Aorta (tissue), 5 donors: Measurements from ENCODE around the gene MAP2K3. TPM values are rescaled to one million over a fixed set of nuclear protein-coding genes. Genes with fewer than 3 reads are reported as not detected.

Experiments
- ATAC-seq: fragments of 200-7000 bp; cut with Tn5 transposase; one replicate; pipeline ENCODE4 v1.9.1; 2022; ENCODE audit warnings: moderate library complexity; ENCODE audit not compliant: low FRiP score
- DNase-seq, 2 donors: peaks; one replicate each; pipeline ENCODE4 v3.0.0-alpha.2; 2020
- H3K27ac ChIP-seq, 2 donors: one replicate each; pipeline ENCODE4 v1.5.1; 2013; ENCODE audit warnings: low read length in 2 of 2, mild to moderate bottlenecking in 2 of 2, moderate library complexity in 2 of 2, control low read depth in 1 of 2, inconsistent platforms in 1 of 2, low read depth in 1 of 2
- H3K27me3 ChIP-seq, 2 donors: one replicate each; pipeline ENCODE4 v1.6.1; 2013; ENCODE audit warnings: control low read depth in 1 of 2, low read length in 1 of 2, mild to moderate bottlenecking in 1 of 2, moderate library complexity in 1 of 2; ENCODE audit not compliant: insufficient read depth in 2 of 2, control insufficient read depth in 1 of 2
- H3K36me3 ChIP-seq, 2 donors: one replicate each; pipeline ENCODE4 v1.6.1; 2013; ENCODE audit warnings: control low read depth in 1 of 2, low read length in 1 of 2, mild to moderate bottlenecking in 1 of 2; ENCODE audit not compliant: insufficient read depth in 2 of 2, control insufficient read depth in 1 of 2
- H3K4me1 ChIP-seq, 2 donors: one replicate each; pipeline ENCODE4 v1.6.1; 2013; ENCODE audit warnings: low read length in 2 of 2, control low read depth in 1 of 2, mild to moderate bottlenecking in 1 of 2, moderate library complexity in 1 of 2; ENCODE audit not compliant: insufficient read depth in 2 of 2, control insufficient read depth in 1 of 2
- H3K4me3 ChIP-seq, 2 donors: one replicate each; pipeline ENCODE4 v1.5.1; 2013; ENCODE audit warnings: low read length in 2 of 2, control low read depth in 1 of 2, mild to moderate bottlenecking in 1 of 2
- H3K9me3 ChIP-seq: one replicate; pipeline ENCODE4 v1.6.1; 2013; ENCODE audit warnings: mild to moderate bottlenecking, low read length; ENCODE audit not compliant: control insufficient read depth
- WGBS, 2 donors: extraction: QIAGEN DNeasy Blood & Tissue Kit; methylation state at CpG; one replicate each; pipeline ENCODE4 v1.1.7; 2013; 5-methylcytosine and 5-hydroxymethylcytosine counted together
- intact Hi-C, 2 donors: fragments of 100-400 bp; cut with DNase I; formaldehyde crosslinking; loops; one replicate each; pipeline versions ENCODE4 v1.14.2 to v1.15.0; 2022
- polyA plus RNA-seq, 2 donors: library from polyadenylated mRNA; stranded (reverse); fragments of 200-250 nt; gene quantifications; one replicate each; pipeline ENCODE4 v1.2.3, GENCODE V29; 2013
- total RNA-seq, 2 donors: library from RNA; stranded (reverse); fragmentation: NEBNext Ultra II Directional; extraction: Animal tissue kit (Norgen Biotek cat#: 25700); gene quantifications; one replicate each; pipeline ENCODE4 v1.2.1, GENCODE V29; 2021
- donor health status: healthy with polysubstance abuse.
- donor health status: Bipolar disorder and iron deficiency.
- donor health status: DM: no; HTN: no; CAD: no.
- donor health status: DM: no; HTN: no; CAD: no.
- donor health status: DM: yes; HTN: yes; CAD: no.

The MAP2K3 gene
- total and polyA plus RNA-seq, 4 donors: 21.8 to 82.6 (median 50.1) TPM

GRCh38 chr17:21289175-21289901 lies 4.8 kb downstream of the MAP2K3 start:
- Histone ChIP-seq H3K4me3 (no peak overlapping the region), H3K4me1 (peaks cover 3 to 4% of the 10 kb centered on the region in 2 donors), H3K27ac (no peak overlapping the region), H3K27me3 (no peaks in the 10 kb centered on the region), H3K36me3 (no peaks in the 10 kb centered on the region), H3K9me3 (no peaks in the 10 kb centered on the region)
- WGBS, 2 donors: 63 to 72% methylated on average over 11 of the region's 11 CpGs
- DNase-seq: no peak
- intact Hi-C loops: loop anchor here in 1 of 2 donors (5.0 kb wide), 1 partner anchor 33 kb away; no protein-coding TSS in a partner anchor
- no peak for ATAC-seq

- 40 to 47% methylated on average over 18 of the region's 18 CpGs for WGBS, 2 donors
- ATAC-seq: no peak
- intact Hi-C loops: loop anchor here in 1 of 2 donors (5.0 kb wide), 1 partner anchor 32 kb away; no protein-coding TSS in a partner anchor
- no peaks in the 10 kb centered on the region for H3K27me3 ChIP-seq
- H3K27ac ChIP-seq: no peak overlapping the region
- no peak for DNase-seq
- H3K4me1 ChIP-seq: peaks cover 3 to 4% of the 10 kb centered on the region in 2 donors
- no peak overlapping the region for H3K4me3 ChIP-seq
- H3K9me3 ChIP-seq: no peaks in the 10 kb centered on the region
- no peaks in the 10 kb centered on the region for H3K36me3 ChIP-seq
Measured at GRCh38 chr17:21289902-21290571, 5.5 kb downstream of the MAP2K3 start.

- no peaks in the 10 kb centered on the region for H3K9me3 ChIP-seq
- no peak overlapping the region for H3K4me3 ChIP-seq
- peaks cover 3 to 4% of the 10 kb centered on the region in 2 donors for H3K4me1 ChIP-seq
- no peak overlapping the region for H3K27ac ChIP-seq
- ATAC-seq (no peak), DNase-seq (no peak)
- no peaks in the 10 kb centered on the region for H3K27me3 ChIP-seq
- H3K36me3 ChIP-seq: no peaks in the 10 kb centered on the region
- intact Hi-C loops: no loop called here
- WGBS, 2 donors: 68 to 73% methylated on average over 10 of the region's 10 CpGs
Measured at GRCh38 chr17:21291357-21291756, 6.8 kb downstream of the MAP2K3 start.

- peaks cover 3 to 4% of the 10 kb centered on the region in 2 donors for H3K4me1 ChIP-seq
- no peaks in the 10 kb centered on the region for H3K27me3 ChIP-seq
- 63 to 64% methylated on average over 12 of the region's 12 CpGs for WGBS, 2 donors
- ATAC-seq (no peak), DNase-seq (no peak)
- H3K27ac ChIP-seq: no peak overlapping the region
- no peak overlapping the region for H3K4me3 ChIP-seq
- H3K9me3 ChIP-seq: no peaks in the 10 kb centered on the region
- H3K36me3 ChIP-seq: no peaks in the 10 kb centered on the region
- intact Hi-C loops: no loop called here
Measured at GRCh38 chr17:21291862-21292261, 7.4 kb downstream of the MAP2K3 start.

- DNase-seq: no peak
- Histone ChIP-seq H3K9me3 (no peaks in the 10 kb centered on the region), H3K27ac (no peak overlapping the region), H3K36me3 (no peaks in the 10 kb centered on the region), H3K4me1 (peaks cover 0 to 3% of the 10 kb centered on the region in 2 donors), H3K4me3 (no peak overlapping the region), H3K27me3 (no peaks in the 10 kb centered on the region)
- ATAC-seq: no peak
- WGBS, 2 donors: 79 to 82% methylated on average over 20 of the region's 20 CpGs
- intact Hi-C loops: no loop called here
Measured at GRCh38 chr17:21292867-21293830, 8.6 kb downstream of the MAP2K3 start.

GRCh38 chr17:21293831-21294210 lies 9.3 kb downstream of the MAP2K3 start:
- ATAC-seq (no peak), DNase-seq (no peak)
- H3K9me3 ChIP-seq: no peaks in the 10 kb centered on the region
- no peaks in the 10 kb centered on the region for H3K36me3 ChIP-seq
- no peaks in the 10 kb centered on the region for H3K27me3 ChIP-seq
- peaks cover 0 to 3% of the 10 kb centered on the region in 2 donors for H3K4me1 ChIP-seq
- WGBS, 2 donors: 62 to 69% methylated on average over 10 of the region's 10 CpGs
- intact Hi-C loops: no loop called here
- H3K4me3 ChIP-seq: no peak overlapping the region
- H3K27ac ChIP-seq: no peak overlapping the region

GRCh38 chr17:21294321-21295035 lies 10.0 kb downstream of the MAP2K3 start:
- H3K27ac ChIP-seq: no peak overlapping the region
- DNase-seq: no peak
- H3K36me3 ChIP-seq: no peaks in the 10 kb centered on the region
- no peak for ATAC-seq
- intact Hi-C loops: no loop called here
- H3K9me3 ChIP-seq: no peaks in the 10 kb centered on the region
- H3K27me3 ChIP-seq: no peaks in the 10 kb centered on the region
- no peaks in the 10 kb centered on the region for H3K4me1 ChIP-seq
- WGBS, 2 donors: 62 to 72% methylated on average over 12 of the region's 12 CpGs
- H3K4me3 ChIP-seq: no peak overlapping the region
